GM21786 (cell line): ENCODE data around the gene IFITM5.
A peak's percentile ranks its signal among the peaks of the same experiment; 100 is the strongest.
"Not testable (repeated sequence)": the region's sequence is repeated elsewhere in the genome, so short reads cannot be mapped to it uniquely, and the experiment has no call there.

ENCODE experiments used
- ATAC-seq: cut with Tn5 transposase; IDR thresholded peaks from one replicate; pipeline ENCODE4 v1.9.1; 2021; ENCODE audit not compliant: unreplicated experiment

The IFITM5 gene

GRCh38 chr11:328516-329100 lies 29.3 kb upstream of the IFITM5 start:
- ATAC-seq, result not testable (repeated sequence)

GRCh38 chr11:328012-328411 lies 28.7 kb upstream of the IFITM5 start:
- no peak for ATAC-seq

GRCh38 chr11:327581-327923 lies 28.2 kb upstream of the IFITM5 start:
- ATAC-seq, result no peak

GRCh38 chr11:326842-327580 lies 27.7 kb upstream of the IFITM5 start:
- ATAC-seq, result peak; percentile 77

- no peak for ATAC-seq
These were observed 27.2 kb upstream of the IFITM5 start for GRCh38 chr11:326592-326841.

DNA sequence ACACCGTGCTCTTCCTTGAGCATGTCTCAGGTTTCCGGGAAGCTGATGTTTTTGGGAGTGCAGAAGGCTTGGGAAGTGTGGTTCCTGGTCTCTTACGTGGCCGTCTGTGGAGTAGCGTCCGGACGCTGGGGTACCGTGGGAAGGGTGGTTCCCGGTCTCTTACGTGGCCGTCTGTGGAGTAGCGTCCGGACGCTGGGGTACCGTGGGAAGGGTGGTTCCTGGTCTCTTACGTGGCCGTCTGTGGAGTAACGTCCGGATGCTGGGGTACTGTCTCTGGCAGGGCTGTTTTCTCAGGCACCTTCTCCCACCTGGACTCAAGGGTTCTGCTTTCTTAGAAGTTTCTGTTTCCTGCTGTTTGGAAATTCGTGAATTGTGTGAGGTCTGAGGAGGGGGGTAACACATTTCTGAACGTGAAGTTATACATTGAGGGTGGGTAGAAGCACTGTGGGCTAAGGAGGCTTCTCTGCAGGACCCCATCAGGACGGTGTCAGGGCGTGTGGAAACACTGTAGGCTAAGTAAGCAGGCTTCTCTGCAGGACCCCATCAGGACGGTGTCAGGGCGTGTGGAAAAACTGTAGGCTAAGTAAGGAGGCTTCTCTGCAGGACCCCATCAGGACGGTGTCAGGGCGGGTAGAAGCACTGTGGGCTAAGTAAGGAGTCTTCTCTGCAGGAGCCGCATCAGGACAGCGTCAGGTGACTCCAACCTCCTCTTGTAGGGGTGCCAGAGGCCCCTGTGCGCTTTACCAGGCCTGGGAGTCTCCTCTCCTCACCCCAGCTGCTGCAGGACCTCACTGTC lies 26.7 kb upstream of the IFITM5 start:
- ATAC-seq, result no peak

GRCh38 chr11:324593-325517 lies 25.5 kb upstream of the IFITM5 start:
- ATAC-seq, result not testable (repeated sequence)

DNA sequence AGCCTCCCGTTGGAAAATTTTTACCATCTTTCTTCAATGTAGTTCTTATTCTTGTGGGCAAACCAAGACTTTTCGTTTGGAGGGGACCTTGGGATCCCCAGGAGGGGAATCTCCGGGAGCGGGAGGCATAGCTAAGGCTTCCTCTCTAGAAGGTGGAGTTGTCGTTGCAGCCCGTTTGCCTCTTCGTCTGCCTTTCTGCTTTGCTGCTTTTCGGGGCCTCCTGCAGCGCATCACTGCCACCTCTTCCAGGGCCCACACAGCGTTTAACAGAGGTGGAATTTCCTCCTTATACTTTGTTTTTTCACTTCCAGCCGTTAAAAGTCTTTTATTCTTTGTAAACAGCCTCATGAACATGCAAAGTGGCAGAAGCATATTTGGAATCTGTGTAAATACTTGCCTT lies 24.8 kb upstream of the IFITM5 start:
- ATAC-seq, result no peak

GRCh38 chr11:319888-320273 lies 20.6 kb upstream of the IFITM5 start:
- ATAC-seq, result not testable (repeated sequence)

- ATAC-seq, result not testable (repeated sequence)
These were observed 20.0 kb upstream of the IFITM5 start for GRCh38 chr11:319121-319887.

DNA sequence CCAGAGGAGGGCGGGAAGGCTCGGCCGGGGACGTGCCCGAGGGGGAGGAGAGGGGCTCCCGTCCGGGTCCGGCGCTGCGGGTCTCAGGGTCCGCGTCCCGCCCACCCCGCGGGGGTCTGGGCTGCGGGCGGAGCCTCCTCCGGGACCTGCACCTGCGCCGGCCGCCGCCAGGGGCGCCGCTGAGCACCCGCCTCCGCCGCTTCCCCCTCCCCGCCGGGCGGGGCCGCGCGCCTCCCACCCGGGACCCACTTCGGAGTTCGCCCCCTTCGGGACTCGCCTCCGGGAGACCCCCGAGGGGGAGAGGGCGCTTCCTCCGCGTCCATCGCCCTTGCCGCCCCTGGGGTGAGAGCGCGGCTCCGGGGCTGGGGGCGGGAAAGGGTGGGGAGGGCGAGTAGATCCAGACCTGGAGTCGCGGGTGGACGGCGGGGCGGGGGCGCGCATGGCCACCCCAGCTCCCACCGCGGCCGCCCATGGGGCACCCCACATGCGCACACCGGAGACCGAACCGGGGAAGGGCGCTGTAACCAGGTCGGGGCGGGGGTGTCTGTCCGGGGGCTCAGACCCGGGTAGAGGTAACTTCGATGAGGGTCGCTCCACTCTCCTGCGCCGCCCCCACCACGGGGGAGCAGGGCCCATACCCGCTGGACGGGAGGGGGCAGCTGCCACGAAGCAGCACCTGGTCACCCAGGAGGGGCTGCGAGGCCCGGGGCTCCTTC lies 19.2 kb upstream of the IFITM5 start:
- ATAC-seq, result not testable (repeated sequence)

DNA sequence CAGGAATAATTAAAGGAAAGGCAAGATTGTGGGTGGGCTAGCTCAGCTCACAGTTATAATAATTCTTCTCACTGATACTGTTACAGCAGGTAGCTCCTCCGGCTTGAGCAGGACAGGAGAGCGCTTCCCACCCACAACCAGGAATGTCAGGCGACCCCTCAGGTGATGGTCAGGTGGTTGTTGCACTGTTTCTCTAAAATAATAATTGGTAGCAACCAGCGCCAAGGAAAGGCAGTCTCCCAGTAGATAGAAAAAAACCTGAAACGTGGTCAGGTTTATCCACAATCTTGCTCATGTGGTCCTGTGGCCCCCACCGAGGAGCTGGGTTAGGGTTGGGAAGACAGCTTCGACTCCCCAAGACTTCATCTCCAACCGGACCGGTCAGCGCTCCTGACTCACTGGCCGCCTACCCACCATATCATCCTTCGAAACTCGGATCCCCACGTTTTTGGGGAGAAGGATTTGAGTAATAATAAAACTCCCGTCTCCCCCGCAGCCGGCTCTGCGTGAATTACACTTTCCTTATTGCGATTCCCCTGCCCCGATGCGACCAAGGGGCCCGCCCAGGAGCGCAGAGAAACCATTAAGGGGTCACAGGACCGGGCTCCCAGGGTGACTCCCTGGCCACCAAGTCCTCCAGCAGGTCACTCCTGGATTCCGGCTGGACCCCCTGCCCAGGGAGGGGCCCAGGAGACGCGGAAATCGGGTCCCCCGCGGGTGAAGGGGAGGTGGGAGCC lies 18.5 kb upstream of the IFITM5 start:
- ATAC-seq, result not testable (repeated sequence)

GRCh38 chr11:316891-317301 lies 17.6 kb upstream of the IFITM5 start:
- ATAC-seq, result no peak

- no peak for ATAC-seq
These were observed 16.8 kb upstream of the IFITM5 start for GRCh38 chr11:316031-316701.

DNA sequence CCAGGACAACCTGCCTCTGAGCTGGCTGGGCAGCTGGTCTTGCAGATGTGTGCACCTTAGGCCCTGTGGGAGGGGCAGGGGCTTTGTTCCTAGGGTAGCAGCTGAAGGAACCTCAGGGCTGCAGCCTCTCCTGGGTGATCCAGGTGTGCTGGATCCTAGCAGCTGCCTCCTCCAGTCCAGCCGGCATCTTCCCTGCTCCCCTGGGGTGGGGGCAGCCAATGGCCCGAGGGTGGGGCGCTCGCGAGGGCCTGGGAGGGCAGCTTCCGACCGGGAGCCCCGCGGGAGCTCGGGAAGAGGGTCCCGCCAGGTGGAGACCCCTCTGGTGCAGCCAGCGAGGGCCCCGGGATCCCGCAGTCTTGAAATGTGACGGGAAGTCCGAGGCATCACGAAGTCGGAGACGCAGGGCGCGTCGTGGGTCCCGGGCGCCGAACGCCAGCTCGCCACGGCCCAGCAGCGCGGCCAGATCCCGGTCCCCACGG lies 16.2 kb upstream of the IFITM5 start:
- no peak for ATAC-seq

- ATAC-seq, result no peak
These were observed 15.7 kb upstream of the IFITM5 start for GRCh38 chr11:315051-315481.

DNA sequence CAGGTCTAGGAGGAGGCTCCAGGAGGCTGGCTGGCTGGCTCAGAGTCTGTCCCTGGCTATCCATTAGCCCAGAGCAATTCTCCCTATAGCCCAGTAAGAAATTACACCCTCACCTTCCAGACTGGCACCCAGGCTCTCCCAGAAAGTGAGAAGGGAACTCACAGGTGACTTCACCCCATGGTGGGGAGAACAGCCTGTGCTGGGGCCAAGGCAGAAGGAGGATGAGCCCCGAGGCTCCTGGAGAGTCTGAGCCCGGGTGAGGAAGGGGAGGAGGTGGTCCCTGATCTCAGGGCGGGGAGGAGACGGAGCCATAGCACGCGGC lies 15.2 kb upstream of the IFITM5 start:
- not testable (repeated sequence) for ATAC-seq

- ATAC-seq, result peak; percentile 34
These were observed 14.6 kb upstream of the IFITM5 start, which contains the start of gene IFITM1 for GRCh38 chr11:313787-314553. Gene IFITM1 (plus strand): TSS chr11:314040. CDS start chr11:314171, 131 bp downstream.
